Stimulated activated CD4-positive, alpha-beta T cell treated with anti-CD3 and anti-CD28 coated beads, Interleukin-4, amount 100 ng/mL, for 48 hours (primary cell): ENCODE results near the gene CENPP.

Experiments
- DNase-seq, 2 donors: peaks; one replicate each; pipeline ENCODE4 v3.0.0-alpha.2; 2020; ENCODE audit warnings: low read depth in 2 of 2

CENPP gene

GRCh38 chr9:92480291-92480771 lies 154.6 kb downstream of the CENPP start:
- DNase-seq, result no peak

GRCh38 chr9:92480986-92481633 lies 155.4 kb downstream of the CENPP start:
- DNase-seq, result no peak

- DNase-seq, result no peak
These were observed 156.6 kb downstream of the CENPP start, which contains the start of gene ASPN for GRCh38 chr9:92482329-92482728. ASPN (minus strand) TSS chr9:92482506.

DNA sequence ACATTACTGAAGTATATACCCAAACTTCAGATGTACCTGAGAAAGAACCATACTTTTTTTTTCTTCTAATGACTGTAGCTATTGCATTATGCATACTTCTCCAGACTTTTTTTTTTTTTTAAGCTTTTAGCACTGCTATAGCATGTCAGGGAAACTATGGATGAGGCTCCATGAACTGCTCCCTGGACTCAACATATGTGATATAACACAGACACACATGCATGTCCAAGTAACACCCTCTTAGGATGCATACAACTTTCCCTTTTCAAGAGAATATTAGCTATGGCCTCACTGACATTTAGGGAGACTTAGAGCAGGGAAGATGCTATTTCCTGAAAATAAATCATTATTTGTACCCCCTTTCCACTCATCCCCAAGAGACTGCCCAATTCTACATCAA lies 157.1 kb downstream of the CENPP start:
- no peak for DNase-seq

DNA sequence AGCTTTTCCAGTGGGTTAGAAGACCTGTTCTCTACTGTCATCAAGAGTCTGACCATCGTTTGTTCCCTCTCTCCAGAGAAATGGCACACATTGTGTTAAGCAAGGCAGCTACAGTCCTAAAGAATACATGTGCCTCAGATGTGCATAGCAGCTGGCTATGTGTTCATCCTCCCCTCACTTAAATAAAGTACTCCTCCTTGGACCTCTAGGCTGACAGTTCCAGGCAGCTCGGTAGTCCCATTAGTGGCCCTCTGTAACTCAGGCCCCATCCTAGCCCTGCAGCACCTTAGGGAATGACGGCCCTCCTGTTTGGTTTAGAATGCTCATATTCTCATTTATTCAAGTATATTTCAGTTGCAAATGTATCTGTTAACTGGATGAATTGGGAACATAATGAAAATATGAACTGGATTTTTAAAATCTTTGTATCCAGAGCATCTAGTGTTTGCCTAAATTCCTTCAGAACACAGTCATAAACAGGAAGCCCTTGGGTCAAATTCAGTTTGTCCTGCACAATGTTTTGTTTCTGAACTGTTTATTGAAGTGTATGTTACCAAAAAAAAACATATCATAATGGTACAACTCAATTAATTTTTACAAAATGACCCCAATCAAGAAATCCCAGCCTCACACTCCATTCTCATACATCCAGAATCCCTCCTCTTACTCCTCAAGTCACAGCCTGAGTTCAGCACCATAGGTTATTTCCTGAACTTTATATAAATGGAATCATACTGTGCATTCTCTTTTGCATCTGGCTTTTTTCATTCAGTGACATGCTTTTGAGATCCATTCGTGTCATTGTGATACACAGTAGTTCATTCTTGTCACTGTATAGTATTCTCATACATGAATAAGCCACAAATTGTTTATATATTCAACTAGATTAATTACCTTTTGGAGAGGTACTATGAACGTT lies 158.1 kb downstream of the CENPP start:
- no peak for DNase-seq

DNA sequence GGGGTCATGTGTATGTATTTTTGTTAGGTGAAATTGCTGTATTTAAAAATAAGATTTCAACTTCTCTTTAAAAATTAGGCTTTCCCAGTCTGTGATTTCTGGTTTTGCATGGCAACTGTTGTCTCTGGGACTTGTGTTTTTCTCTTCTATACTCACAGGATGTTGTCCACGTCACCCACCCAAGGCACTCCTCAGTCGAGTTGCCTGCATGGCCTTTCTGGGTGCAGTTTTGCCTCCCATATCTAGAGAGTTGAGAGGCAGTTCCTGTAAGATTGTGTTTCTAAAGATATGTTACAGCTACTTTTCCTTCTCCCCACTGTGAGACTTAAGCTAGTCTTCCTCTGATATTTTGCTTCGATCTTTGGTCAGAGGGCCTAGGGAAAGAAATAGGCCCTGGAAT lies 158.8 kb downstream of the CENPP start:
- no peak for DNase-seq

DNA sequence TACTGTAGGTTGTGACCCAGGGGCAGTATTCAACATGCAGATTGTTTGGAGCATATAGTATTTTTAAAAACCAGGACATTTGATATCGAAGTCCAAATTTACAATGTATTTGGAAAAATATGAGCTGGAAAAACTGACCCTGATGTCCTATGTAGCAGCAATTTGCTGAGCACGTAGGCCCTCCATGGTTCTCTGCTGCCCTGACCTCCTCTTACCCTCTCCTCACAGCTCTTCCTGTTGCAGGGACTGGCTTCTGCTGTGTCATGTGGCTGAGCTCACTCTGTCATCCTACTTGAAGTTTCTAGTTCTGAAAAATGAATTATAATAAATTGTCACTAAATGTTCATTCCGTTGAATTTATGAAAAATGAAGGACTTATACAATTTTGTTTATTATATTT lies 160.6 kb downstream of the CENPP start:
- DNase-seq, result no peak

- DNase-seq, result no peak
These were observed 163.2 kb downstream of the CENPP start for GRCh38 chr9:92488681-92489550.

DNA sequence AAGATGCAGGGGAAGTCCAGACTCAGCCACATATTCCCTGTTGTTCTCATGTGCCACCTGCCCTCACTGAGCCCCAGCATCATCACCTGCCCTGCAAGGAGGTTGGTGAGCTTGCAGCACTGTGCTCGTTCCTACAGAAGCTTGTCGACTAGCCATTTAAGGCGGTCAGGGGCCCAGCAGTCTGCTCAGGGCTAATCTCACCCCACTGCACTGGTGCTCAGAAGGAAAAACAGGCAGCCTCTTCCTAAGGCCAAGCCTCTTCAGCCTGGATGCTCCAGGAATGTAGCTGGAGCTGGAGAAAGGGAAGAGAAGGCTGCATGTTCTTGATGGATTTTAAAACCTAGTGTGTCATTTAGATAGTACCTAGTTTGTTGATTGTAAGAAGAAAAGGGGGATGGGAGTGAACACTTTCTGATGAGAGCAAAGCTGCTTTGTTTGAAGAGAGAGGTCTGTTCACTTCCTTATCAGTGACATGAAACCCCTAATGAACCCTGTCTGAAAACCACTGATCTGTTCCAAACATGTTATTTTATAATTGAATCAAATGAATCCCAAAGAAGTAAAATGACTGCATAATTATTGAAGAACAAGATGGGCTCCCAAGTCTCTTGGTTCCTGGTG lies 167.1 kb downstream of the CENPP start:
- DNase-seq, result no peak

- no peak for DNase-seq
These were observed 168.1 kb downstream of the CENPP start for GRCh38 chr9:92493749-92494387.

GRCh38 chr9:92494856-92495255 lies 169.1 kb downstream of the CENPP start:
- no peak for DNase-seq

- no peak for DNase-seq
These were observed 170.8 kb downstream of the CENPP start for GRCh38 chr9:92496396-92497176.

GRCh38 chr9:92499701-92500100 lies 173.9 kb downstream of the CENPP start:
- DNase-seq, result no peak

DNA sequence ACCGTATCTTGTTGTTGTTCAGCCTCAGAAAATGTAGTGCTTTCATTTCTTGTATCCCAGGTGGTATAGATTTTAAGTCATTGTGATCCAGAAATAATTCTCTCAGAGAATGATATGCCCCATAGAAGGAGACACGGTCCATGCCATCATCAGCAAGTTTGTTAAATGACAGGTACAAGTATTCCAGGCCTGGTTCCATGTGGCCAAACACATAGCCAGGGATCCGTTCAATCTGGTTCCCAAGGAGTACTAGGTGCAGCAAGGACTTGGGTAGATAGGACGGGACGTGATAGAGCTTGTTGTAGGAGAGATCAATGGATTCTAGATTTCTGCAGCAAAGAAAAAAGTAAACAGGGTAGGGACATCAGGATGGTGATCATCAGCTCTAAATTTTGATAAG lies 175.0 kb downstream of the CENPP start:
- DNase-seq, result no peak

DNA sequence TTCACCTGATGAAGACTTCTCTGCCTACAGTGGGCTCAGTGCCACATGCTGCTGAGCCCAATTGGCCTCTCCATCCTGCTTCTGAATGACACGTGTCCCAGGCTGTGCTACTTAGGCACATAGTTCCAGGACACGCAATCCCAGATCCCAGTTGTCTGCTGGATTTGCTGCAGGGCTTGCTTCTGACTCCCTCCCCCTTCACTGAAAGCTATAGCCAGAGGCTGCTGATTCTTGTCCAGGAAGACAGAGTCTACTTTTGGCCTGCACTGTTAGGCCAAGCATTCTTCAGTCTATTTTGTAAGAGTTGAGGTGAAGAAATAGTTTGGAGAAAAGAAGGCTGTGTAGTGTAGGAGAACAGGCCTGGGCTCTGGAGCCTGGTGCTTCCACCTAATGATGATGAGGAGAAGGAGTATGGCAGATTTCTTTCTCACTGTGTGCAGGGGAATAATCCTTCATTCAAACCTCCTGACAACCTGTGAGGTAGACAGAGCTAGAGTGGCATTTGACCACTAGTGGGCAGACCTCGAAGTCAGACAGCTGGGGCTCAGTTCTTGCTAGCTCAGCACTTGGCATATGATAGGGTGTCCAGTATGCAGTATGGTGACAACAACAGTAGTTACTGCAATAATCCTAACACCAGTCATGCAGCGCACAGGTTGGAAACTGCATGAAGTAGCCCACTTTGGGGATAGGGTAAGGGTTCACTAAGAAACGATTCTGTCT lies 176.1 kb downstream of the CENPP start:
- DNase-seq, result peak in 1 of 2 donors; percentile 4

GRCh38 chr9:92503156-92503555 lies 177.4 kb downstream of the CENPP start:
- no peak for DNase-seq

DNA sequence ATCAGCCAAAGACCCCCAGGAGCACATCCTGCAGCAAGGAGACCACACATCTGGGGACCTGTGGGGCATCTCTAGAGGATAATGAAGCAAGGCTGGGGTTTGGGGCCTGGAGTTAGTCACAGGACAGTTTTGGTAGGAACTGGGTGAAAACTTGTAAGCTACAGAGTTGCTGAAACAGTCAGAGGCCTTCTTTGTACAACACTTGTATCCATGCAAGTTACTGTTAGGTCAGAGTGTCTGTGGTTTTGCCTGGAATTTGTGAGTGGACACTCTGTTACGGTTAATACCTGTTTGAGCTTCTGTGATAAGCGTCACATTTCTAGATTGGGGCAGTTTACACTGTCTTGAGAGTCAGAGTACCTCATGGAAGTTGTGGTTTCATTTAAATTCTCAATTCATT lies 179.1 kb downstream of the CENPP start:
- DNase-seq, result no peak

- DNase-seq, result no peak
These were observed 180.6 kb downstream of the CENPP start for GRCh38 chr9:92506184-92506857.

DNA sequence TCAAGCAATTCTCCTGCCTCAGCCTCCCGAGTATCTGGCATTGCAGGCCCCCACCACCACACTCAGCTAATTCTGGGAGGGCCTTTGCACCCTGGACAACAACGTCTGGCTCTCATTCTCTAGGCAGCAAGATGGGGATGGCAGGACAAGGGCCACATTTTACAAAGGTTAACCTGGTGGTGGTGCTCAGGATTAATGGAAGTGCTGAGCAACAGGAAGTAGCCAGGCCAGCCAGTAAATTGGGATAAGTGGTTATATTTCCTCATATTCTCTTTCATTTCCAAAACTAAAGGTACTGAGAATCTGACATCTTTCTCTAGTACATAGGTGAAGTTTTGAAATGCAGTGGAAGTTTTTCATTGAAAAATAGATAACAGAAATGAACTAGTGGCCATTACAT lies 181.3 kb downstream of the CENPP start:
- DNase-seq, result no peak
